SK-N-SH treated with all-trans-retinoic acid at 6 μM for 48 hours (cell line): ENCODE measurements around the gene TMEM184A.

Source experiments
- ARNTL ChIP-seq: fragments of 450-650 bp; formaldehyde crosslinking; IDR thresholded peaks from 2 replicates; pipeline ENCODE4 v1.5.0; 2020; ENCODE audit warnings: low read depth, mild to moderate bottlenecking, moderate library complexity, borderline replicate concordance
- CREB5 ChIP-seq: fragments of 250-450 bp; sonication (Bioruptor Pico); IDR thresholded peaks from 2 replicates; pipeline ENCODE4 v1.5.1; 2020; ENCODE audit warnings: low read depth, mild to moderate bottlenecking, moderate library complexity
- CSDC2 ChIP-seq: fragments of 250-450 bp; sonication (Bioruptor Pico); IDR thresholded peaks from 2 replicates; pipeline ENCODE4 v1.5.0; 2020; ENCODE audit warnings: mild to moderate bottlenecking, moderate library complexity
- ESRRG ChIP-seq: fragments of 250-450 bp; sonication (Bioruptor Pico); IDR thresholded peaks from 2 replicates; pipeline ENCODE4 v1.6.1; 2021; ENCODE audit warnings: mild to moderate bottlenecking
- ISL1 ChIP-seq: fragments of 250-450 bp; sonication (Bioruptor Pico); IDR thresholded peaks from 2 replicates; pipeline ENCODE4 v2.1.2; 2022; ENCODE audit warnings: mild to moderate bottlenecking, moderate library complexity
- OSR1 ChIP-seq: fragments of 250-450 bp; sonication (Bioruptor Pico); IDR thresholded peaks from 2 replicates; pipeline ENCODE4 v1.8.0; 2022; ENCODE audit warnings: moderate library complexity, mild to moderate bottlenecking, inconsistent platforms
- PATZ1 ChIP-seq: fragments of 250-450 bp; sonication (Bioruptor Pico); IDR thresholded peaks from 2 replicates; pipeline ENCODE4 v1.8.0; 2020; ENCODE audit warnings: mild to moderate bottlenecking, moderate library complexity, borderline replicate concordance
- POU6F1 ChIP-seq: fragments of 250-450 bp; sonication (Bioruptor Pico); IDR thresholded peaks from 2 replicates; pipeline ENCODE4 v1.8.0; 2021; ENCODE audit warnings: low read depth, mild to moderate bottlenecking, moderate library complexity, borderline replicate concordance
- SNAI2 ChIP-seq: fragments of 250-450 bp; sonication (Bioruptor Pico); IDR thresholded peaks from 2 replicates; pipeline ENCODE4 v1.5.0; 2020; ENCODE audit warnings: mild to moderate bottlenecking, moderate library complexity
- TOX ChIP-seq: fragments of 250-450 bp; sonication (Bioruptor Pico); IDR thresholded peaks from 2 replicates; pipeline ENCODE4 v1.8.0; 2021; ENCODE audit warnings: mild to moderate bottlenecking, moderate library complexity, borderline replicate concordance
- ZC3H10 ChIP-seq: fragments of 250-450 bp; sonication (Bioruptor Pico); IDR thresholded peaks from 2 replicates; pipeline ENCODE4 v1.5.1; 2021; ENCODE audit warnings: mild to moderate bottlenecking, moderate library complexity
- ZFP30 ChIP-seq: fragments of 450-650 bp; formaldehyde crosslinking; IDR thresholded peaks from 2 replicates; pipeline ENCODE4 v1.5.0; 2022; ENCODE audit warnings: mild to moderate bottlenecking, moderate library complexity

- no peak for TF ChIP-seq CSDC2
- no peak for TF ChIP-seq ARNTL
- TF ChIP-seq ZFP30: no peak
- no peak for TF ChIP-seq PATZ1 (CRISPR knock-in tag)
- no peak for TF ChIP-seq ESRRG
- no peak for TF ChIP-seq TOX (CRISPR knock-in tag)
- no peak for TF ChIP-seq CREB5 (CRISPR knock-in tag)
- no peak for TF ChIP-seq OSR1 (CRISPR knock-in tag)
- TF ChIP-seq POU6F1 (CRISPR knock-in tag): no peak
- no peak for TF ChIP-seq ZC3H10
- TF ChIP-seq ISL1: no peak
- TF ChIP-seq SNAI2 (CRISPR knock-in tag): no peak
These were observed 62.9 kb downstream of the TMEM184A start for GRCh38 chr7:1493129-1493528.
